NB4 (cell line): ENCODE results near the gene RHOV.
"Not testable (repeated sequence)": the region's sequence is repeated elsewhere in the genome, so short reads cannot be mapped to it uniquely, and the experiment has no call there.

Source experiments
- DNase-seq: peaks from one replicate; pipeline ENCODE4 v3.0.0; 2010; ENCODE audit warnings: low read depth
- H3K4me3 ChIP-seq: one replicate; pipeline ENCODE4 v1.5.1; 2011; ENCODE audit warnings: mild to moderate bottlenecking, low read depth, low read length, moderate library complexity
- CTCF ChIP-seq: IDR thresholded peaks from one replicate; pipeline ENCODE4 v1.5.1; 2012; ENCODE audit warnings: low read depth, low read length
- MAX ChIP-seq: IDR thresholded peaks from 2 replicates; pipeline ENCODE4 v1.6.1; 2011; ENCODE audit warnings: low read depth, low read length
- MYC ChIP-seq: IDR thresholded peaks from 2 replicates; pipeline ENCODE4 v1.6.1; 2011; ENCODE audit warnings: low read depth, low read length
- POLR2A ChIP-seq: IDR thresholded peaks from 2 replicates; pipeline ENCODE4 v1.6.1; 2011; ENCODE audit warnings: mild to moderate bottlenecking; ENCODE audit not compliant: insufficient read length; ENCODE audit errors: extremely low read depth

RHOV gene

GRCh38 chr15:40871749-40872617 lies 2.1 kb downstream of the RHOV start:
- DNase-seq, result no peak
- TF ChIP-seq CTCF, result no peak
- TF ChIP-seq POLR2A, result no peak
- TF ChIP-seq MAX, result no peak
- TF ChIP-seq MYC, result no peak

GRCh38 chr15:40870716-40871115 lies 3.3 kb downstream of the RHOV start:
- no peak overlapping the region for H3K4me3 ChIP-seq
- no peak for TF ChIP-seq CTCF
- TF ChIP-seq MAX, result no peak
- TF ChIP-seq POLR2A, result no peak
- DNase-seq, result no peak

More at GRCh38 chr15:40871749-40872617, 2.1 kb downstream of the RHOV start:
- H3K4me3 ChIP-seq, result no peak overlapping the region

GRCh38 chr15:40869686-40870085 lies 4.3 kb downstream of the RHOV start:
- no peak for DNase-seq
- TF ChIP-seq MAX, result no peak
- TF ChIP-seq POLR2A, result no peak
- TF ChIP-seq MYC, result no peak
- TF ChIP-seq CTCF, result no peak
- no peak overlapping the region for H3K4me3 ChIP-seq

GRCh38 chr15:40867199-40867598 lies 6.8 kb downstream of the RHOV start:
- DNase-seq, result no peak
- no peak overlapping the region for H3K4me3 ChIP-seq
- TF ChIP-seq CTCF (no peak), MYC (no peak)

- no peak overlapping the region for H3K4me3 ChIP-seq
- TF ChIP-seq POLR2A (no peak), MYC (no peak), MAX (no peak), CTCF (no peak)
- DNase-seq, result no peak
These were observed 10.3 kb downstream of the RHOV start for GRCh38 chr15:40863660-40864270.

- H3K4me3 ChIP-seq, DNase-seq: not testable (repeated sequence)
These were observed 12.9 kb downstream of the RHOV start for GRCh38 chr15:40861147-40861546.
